ENCODE data around the gene CBY3. TPM values are rescaled to one million over a fixed set of nuclear protein-coding genes. Genes with fewer than 3 reads are reported as not detected.

The CBY3 gene
- total RNA-seq, 1 donor, result 1.3 TPM

Small RNA genes within 50 kb of the gene (small RNA-seq; reads per million reads assigned to genes)
- not detected for gene RF00017

Other genes with a start within 250 kb of the CBY3 start
- gene RUFY1, start 130.5 kb downstream of the CBY3 start, total RNA-seq, result 38.2 TPM
- 420 TPM for gene HNRNPH1, start 57.4 kb downstream of the CBY3 start, total RNA-seq
- 149 TPM for gene CANX, start 17.9 kb upstream of the CBY3 start, total RNA-seq
- gene MAML1, start 51.8 kb upstream of the CBY3 start, total RNA-seq, result 28.0 TPM
- gene LTC4S, start 113.0 kb upstream of the CBY3 start, total RNA-seq, result 8.6 TPM
- gene MGAT4B, start 125.8 kb upstream of the CBY3 start, total RNA-seq, result 174 TPM
- 225 TPM for gene SQSTM1, start 139.9 kb upstream of the CBY3 start, total RNA-seq
- 17.0 TPM for gene MRNIP, start 177.8 kb upstream of the CBY3 start, total RNA-seq
- gene TBC1D9B, start 226.9 kb upstream of the CBY3 start, total RNA-seq, result 72.2 TPM